Liver (tissue), 9 donors: ENCODE results near the gene CPOX. TPM values are rescaled to one million over a fixed set of nuclear protein-coding genes. Genes with fewer than 3 reads are reported as not detected.

Experiments used
- DNase-seq: peaks from one replicate; pipeline ENCODE4 v3.0.0-alpha.2; 2017; ENCODE audit warnings: low spot score
- H3K27ac ChIP-seq, 2 donors: one replicate each; pipeline ENCODE4 v1.7.0; 2013; ENCODE audit warnings: inconsistent platforms in 2 of 2, low read length in 2 of 2, control low read depth in 1 of 2, low read depth in 1 of 2, mild to moderate bottlenecking in 1 of 2
- H3K27me3 ChIP-seq, 4 donors: one replicate each; pipeline versions ENCODE4 v1.6.1 to v1.7.0; 2013; ENCODE audit warnings: low read length in 3 of 4, inconsistent platforms in 1 of 4, mild to moderate bottlenecking in 1 of 4, moderate library complexity in 1 of 4; ENCODE audit not compliant: control insufficient read depth in 4 of 4, insufficient read depth in 4 of 4
- H3K36me3 ChIP-seq, 4 donors: one replicate each; pipeline versions ENCODE4 v1.6.1 to v1.7.0; 2013; ENCODE audit warnings: low read length in 3 of 4, mild to moderate bottlenecking in 3 of 4, low read depth in 1 of 4, moderate library complexity in 1 of 4; ENCODE audit not compliant: control insufficient read depth in 4 of 4, insufficient read depth in 3 of 4
- H3K4me1 ChIP-seq, 4 donors: one replicate each; pipeline versions ENCODE4 v1.6.1 to v1.7.0; 2013; ENCODE audit warnings: low read length in 3 of 4, mild to moderate bottlenecking in 3 of 4, moderate library complexity in 1 of 4; ENCODE audit not compliant: control insufficient read depth in 4 of 4, insufficient read depth in 4 of 4
- H3K4me3 ChIP-seq, 3 donors: one replicate each; pipeline versions ENCODE4 v1.6.1 to v1.7.0; 2013; ENCODE audit warnings: low read length in 3 of 3, control low read depth in 1 of 3, low read depth in 1 of 3, mild to moderate bottlenecking in 1 of 3
- H3K9ac ChIP-seq, 2 donors: one replicate each; pipeline ENCODE4 v1.7.0; 2013; ENCODE audit warnings: low read length in 2 of 2, mild to moderate bottlenecking in 2 of 2, moderate library complexity in 2 of 2, control low read depth in 1 of 2, low read depth in 1 of 2
- H3K9me3 ChIP-seq, 4 donors: one replicate each; pipeline versions ENCODE4 v1.6.1 to v1.7.0; 2013; ENCODE audit warnings: low read length in 3 of 4; ENCODE audit not compliant: control insufficient read depth in 4 of 4
- ATF3 ChIP-seq: IDR thresholded peaks from 2 replicates; pipeline ENCODE4 v1.6.1; 2016; ENCODE audit warnings: antibody characterized with exemption
- CTCF ChIP-seq: fragments of 150-350 bp; IDR thresholded peaks from 2 replicates; pipeline ENCODE4 v1.5.1; 2017; ENCODE audit warnings: improper control_type of control experiment, low read depth, low read length; ENCODE audit not compliant: missing input control
- EGR1 ChIP-seq, 2 donors: IDR thresholded peaks; 2 replicates each; pipeline ENCODE4 v1.6.1; 2016 to 2018; ENCODE audit warnings: antibody characterized with exemption in 2 of 2, low read depth in 2 of 2
- FOXA1 ChIP-seq: IDR thresholded peaks from 2 replicates; pipeline ENCODE4 v1.6.1; 2016; ENCODE audit warnings: antibody characterized with exemption
- FOXA2 ChIP-seq: IDR thresholded peaks from 2 replicates; pipeline ENCODE4 v1.6.1; 2016; ENCODE audit warnings: antibody characterized with exemption
- HNF4A ChIP-seq, 2 donors: conservative IDR thresholded peaks; 2 replicates each; pipeline ENCODE4 v1.6.1; 2016; ENCODE audit warnings: antibody characterized with exemption in 2 of 2, mild to moderate bottlenecking in 2 of 2
- HNF4G ChIP-seq: IDR thresholded peaks from 2 replicates; pipeline ENCODE4 v1.6.1; 2016; ENCODE audit warnings: antibody characterized with exemption
- JUND ChIP-seq, 2 donors: IDR thresholded peaks; 2 replicates each; pipeline ENCODE4 v1.6.1; 2016; ENCODE audit warnings: antibody characterized with exemption in 2 of 2
- MAX ChIP-seq: IDR thresholded peaks from 2 replicates; pipeline ENCODE4 v1.6.1; 2016; ENCODE audit warnings: antibody characterized with exemption
- NR2F2 ChIP-seq: IDR thresholded peaks from 2 replicates; pipeline ENCODE4 v1.6.1; 2016; ENCODE audit warnings: antibody characterized with exemption
- RAD21 ChIP-seq, 2 donors: IDR thresholded peaks; 2 replicates each; pipeline ENCODE4 v1.6.1; 2016; ENCODE audit warnings: antibody characterized with exemption in 2 of 2, mild to moderate bottlenecking in 2 of 2
- REST ChIP-seq: IDR thresholded peaks from 2 replicates; pipeline ENCODE4 v1.6.1; 2016; ENCODE audit warnings: antibody characterized with exemption, mild to moderate bottlenecking
- RXRA ChIP-seq, 2 donors: IDR thresholded peaks; 2 replicates each; pipeline ENCODE4 v1.6.1; 2017 to 2018; ENCODE audit warnings: antibody characterized with exemption in 2 of 2, mild to moderate bottlenecking in 1 of 2
- SP1 ChIP-seq: IDR thresholded peaks from 2 replicates; pipeline ENCODE4 v1.6.1; 2018; ENCODE audit warnings: antibody characterized with exemption, mild to moderate bottlenecking
- TAF1 ChIP-seq: conservative IDR thresholded peaks from 2 replicates; pipeline ENCODE4 v1.6.1; 2016; ENCODE audit warnings: antibody characterized with exemption, mild to moderate bottlenecking
- YY1 ChIP-seq: IDR thresholded peaks from 2 replicates; pipeline ENCODE4 v1.6.1; 2016; ENCODE audit warnings: antibody characterized with exemption, mild to moderate bottlenecking
- ZBTB33 ChIP-seq: IDR thresholded peaks from 2 replicates; pipeline ENCODE4 v1.6.1; 2016; ENCODE audit warnings: antibody characterized with exemption
- WGBS: extraction: QIAGEN DNeasy Blood & Tissue Kit; methylation state at CpG from one replicate; pipeline ENCODE4 v1.1.7; 2013; 5-methylcytosine and 5-hydroxymethylcytosine counted together
- polyA plus RNA-seq, 2 donors: library from polyadenylated mRNA; stranded (reverse) in 1 of 2; unstranded in 1 of 2; fragments of 200-250 nt in 1 of 2; fragments of >200 nt in 1 of 2; fragmentation: Nextera tagmentation in 1 of 2; extraction: Ambion mirVana in 1 of 2; gene quantifications; one replicate each; pipeline versions ENCODE4 v1.2.1 to v1.2.3, GENCODE V29; 2013 to 2015
- total RNA-seq, 2 donors: library from RNA; depleted of rRNA; stranded (reverse); fragments of >200 nt; gene quantifications; one replicate each; pipeline ENCODE4 v1.2.3, GENCODE V29; 2014
- donor health status: healthy.
- donor health status: healthy.
- donor health status: healthy.
- donor health status: healthy.
- donor health status: healthy.

The CPOX gene
- total and polyA plus RNA-seq, 4 donors = 8.8 to 280 (median 16.3) TPM

- Histone ChIP-seq H3K36me3 (peaks cover 6 to 53% (median 19%) of the 10 kb centered on the region in 4 donors), H3K4me1 (peaks cover 3 to 15% (median 8%) of the 10 kb centered on the region in 4 donors), H3K9ac (no peak overlapping the region), H3K27me3 (no peaks in the 10 kb centered on the region), H3K9me3 (no peaks in the 10 kb centered on the region), H3K4me3 (no peak overlapping the region), H3K27ac (no peak overlapping the region)
- TF ChIP-seq NR2F2 (no peak), SP1 (no peak), FOXA1 (no peak), YY1 (no peak), ZBTB33 (no peak), FOXA2 (no peak), CTCF (no peak), MAX (no peak), REST (no peak), RAD21 (IDR thresholded peaks at IDR 0.05) (no peak), JUND (IDR thresholded peaks at IDR 0.05) (no peak)
- 94% methylated on average over 4 of the region's 4 CpGs for WGBS
- DNase-seq = no peak
Measured at GRCh38 chr3:98583766-98584165, 9.6 kb downstream of the CPOX start.

GRCh38 chr3:98582042-98582441, 11.4 kb downstream of the CPOX start:
- no peaks in the 10 kb centered on the region for H3K27me3 ChIP-seq
- no peak overlapping the region for H3K9ac ChIP-seq
- H3K9me3 ChIP-seq = no peaks in the 10 kb centered on the region
- DNase-seq = no peak
- H3K27ac ChIP-seq = no peak overlapping the region
- peaks cover 6 to 58% (median 27%) of the 10 kb centered on the region in 4 donors for H3K36me3 ChIP-seq
- peaks cover 3 to 15% (median 11%) of the 10 kb centered on the region in 4 donors for H3K4me1 ChIP-seq
- 100% methylated on average over 1 of the region's 1 CpG for WGBS
- H3K4me3 ChIP-seq = no peak overlapping the region
- TF ChIP-seq FOXA2 (no peak), JUND (IDR thresholded peaks at IDR 0.05) (no peak), CTCF (no peak), RXRA (IDR thresholded peaks at IDR 0.05) (no peak), ATF3 (no peak), EGR1 (IDR thresholded peaks at IDR 0.05; ENCODE audit: low read depth in 2 of 2) (no peak), HNF4G (no peak), FOXA1 (no peak), TAF1 (no peak), YY1 (no peak), ZBTB33 (no peak), SP1 (no peak), HNF4A (conservative IDR thresholded peaks at IDR 0.05) (no peak)
